Measurements from ENCODE around the gene MDP1.

DNA sequence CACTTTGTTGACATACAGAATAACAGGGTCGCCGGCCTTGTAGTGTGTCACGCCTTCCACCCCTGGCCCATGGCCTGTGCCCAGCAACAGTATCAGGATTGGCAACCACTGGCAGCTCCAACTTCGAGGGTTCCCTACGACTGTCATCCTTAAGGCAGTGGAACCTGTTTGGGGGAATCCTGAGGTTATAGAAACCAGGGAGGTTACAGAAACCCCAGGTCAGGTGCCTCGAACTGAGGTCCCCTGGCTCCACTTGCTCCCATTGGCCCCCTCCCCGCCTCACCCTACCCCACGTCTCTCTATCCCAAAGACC is 21.0 kb downstream of the MDP1 start:
- TF ChIP-seq IRF2 (CRISPR knock-in tag; IDR thresholded peaks at IDR 0.05; ENCODE audit: borderline replicate concordance, low read depth) (no peak), ZNF281 (CRISPR knock-in tag; IDR thresholded peaks at IDR 0.05) (no peak), ZNF512 (CRISPR knock-in tag; IDR thresholded peaks at IDR 0.05; ENCODE audit: borderline replicate concordance) (no peak), NR2C2 (CRISPR knock-in tag; IDR thresholded peaks at IDR 0.05) (no peak), ATF1 (CRISPR knock-in tag; IDR thresholded peaks at IDR 0.05) (no peak), JUN (CRISPR knock-in tag; IDR thresholded peaks at IDR 0.05) (no peak), CTCF (IDR thresholded peaks at IDR 0.05) (no peak), CREB1 (CRISPR knock-in tag; IDR thresholded peaks at IDR 0.05) (no peak)

All from WTC11 (cell line).